ENCODE data around the gene GDNF.

The GDNF gene

GRCh38 chr5:37767251-37767650 lies 72.6 kb downstream of the GDNF start:
- TF ChIP-seq CTCF (IDR thresholded peaks at IDR 0.05; ENCODE audit: insufficient read depth, missing control alignments): no peak
- DNase-seq (ENCODE audit: insufficient read length, low spot score) (no peak), FAIRE-seq (no peak)
